IMR-90 (cell line): ENCODE data around the gene PIP5K1C. TPM values are rescaled to one million over a fixed set of nuclear protein-coding genes. Genes with fewer than 3 reads are reported as not detected.

Experiments used
- ATAC-seq: fragments of 200-7000 bp; cut with Tn5 transposase; 2 replicates; pipeline ENCODE4 v1.9.1; 2020; ENCODE audit warnings: low read depth, mild to moderate bottlenecking, moderate library complexity
- BruUV-seq: library from RNA; stranded (reverse); fragments of 400-500 nt; replicated peaks from 2 replicates; lab custom pipeline; 2021; lab: Mats Ljungman, UMichigan
- CTCF ChIA-PET: fragments of 300-600 bp; formaldehyde crosslinking; extraction: SDS; loops from one replicate; lab custom pipeline; 2021; ENCODE audit warnings: antibody characterized with exemption; lab: Yijun Ruan, JAX
- POLR2A ChIA-PET: fragments of 300-600 bp; sonication (Branson Sonifier 250); formaldehyde crosslinking; loops from one replicate; lab custom pipeline; 2022; ENCODE audit warnings: antibody characterized with exemption; ENCODE audit not compliant: unreplicated experiment; lab: Charles Lee
- DNase-seq: peaks from one replicate; pipeline ENCODE4 v3.0.0; 2013
- H2AFZ ChIP-seq: replicated peaks from 2 replicates; pipeline ENCODE3; 2013; ENCODE audit warnings: low read length, mild to moderate bottlenecking; ENCODE audit not compliant: poor library complexity
- H2AK5ac ChIP-seq: 2 replicates; pipeline ENCODE4 v1.6.1; 2013; ENCODE audit warnings: low read depth, low read length, inconsistent platforms
- H2AK9ac ChIP-seq: replicated peaks from 2 replicates; pipeline ENCODE3; 2013; ENCODE audit warnings: mild to moderate bottlenecking, low read depth, low read length, moderate library complexity; ENCODE audit not compliant: poor library complexity
- H2BK120ac ChIP-seq: 2 replicates; pipeline ENCODE4 v1.6.1; 2013; ENCODE audit warnings: low read depth, low read length, inconsistent platforms
- H2BK15ac ChIP-seq: 3 replicates; pipeline ENCODE4 v1.6.1; 2013; ENCODE audit warnings: low read depth, low read length, inconsistent platforms
- H2BK20ac ChIP-seq: 2 replicates; pipeline ENCODE4 v1.6.1; 2013; ENCODE audit warnings: low read depth, mild to moderate bottlenecking, inconsistent platforms, low read length, moderate library complexity
- H2BK5ac ChIP-seq: 2 replicates; pipeline ENCODE4 v1.6.1; 2013; ENCODE audit warnings: mild to moderate bottlenecking, low read depth, low read length, inconsistent platforms; ENCODE audit not compliant: poor library complexity, severe bottlenecking
- H3K14ac ChIP-seq: replicated peaks from 2 replicates; pipeline ENCODE4 v1.6.1; 2013; ENCODE audit warnings: low read depth, low read length, inconsistent platforms
- H3K18ac ChIP-seq: 2 replicates; pipeline ENCODE4 v1.6.1; 2013; ENCODE audit warnings: low read depth, low read length, control low read depth
- H3K23ac ChIP-seq: 2 replicates; pipeline ENCODE4 v1.6.1; 2013; ENCODE audit warnings: low read depth, low read length, inconsistent platforms
- H3K27ac ChIP-seq: 2 replicates; pipeline ENCODE4 v1.5.1; 2013; ENCODE audit warnings: mild to moderate bottlenecking, control low read depth, low read length; ENCODE audit not compliant: insufficient read depth
- H3K27me3 ChIP-seq: 2 replicates; pipeline ENCODE4 v1.6.1; 2013; ENCODE audit warnings: low read length; ENCODE audit not compliant: control insufficient read depth, insufficient read depth
- H3K36me3 ChIP-seq: 2 replicates; pipeline ENCODE4 v1.6.1; 2013; ENCODE audit warnings: low read length, mixed read lengths; ENCODE audit not compliant: control insufficient read depth, insufficient read depth
- H3K4ac ChIP-seq: 2 replicates; pipeline ENCODE4 v1.6.1; 2013; ENCODE audit warnings: low read depth, low read length, inconsistent platforms
- H3K4me1 ChIP-seq: 2 replicates; pipeline ENCODE4 v1.6.1; 2013; ENCODE audit warnings: low read length, mixed read lengths; ENCODE audit not compliant: control insufficient read depth, insufficient read depth
- H3K4me2 ChIP-seq: 2 replicates; pipeline ENCODE4 v1.6.1; 2013; ENCODE audit warnings: low read depth, mild to moderate bottlenecking, control low read depth, low read length, moderate library complexity
- H3K4me3 ChIP-seq: 2 replicates; pipeline ENCODE4 v1.5.1; 2013; ENCODE audit warnings: low read depth, mild to moderate bottlenecking, control low read depth, low read length, moderate library complexity; ENCODE audit not compliant: insufficient read depth
- H3K56ac ChIP-seq: 2 replicates; pipeline ENCODE4 v1.6.1; 2013; ENCODE audit warnings: low read length, inconsistent platforms; ENCODE audit not compliant: insufficient read depth; ENCODE audit errors: extremely low read depth
- H3K79me1 ChIP-seq, 2 experiments: 2 replicates each; pipeline ENCODE4 v1.6.1; 2013; ENCODE audit warnings: low read length in 2 of 2, inconsistent platforms in 1 of 2, low read depth in 1 of 2
- H3K9ac ChIP-seq: 2 replicates; pipeline ENCODE4 v1.6.1; 2013; ENCODE audit warnings: low read depth, low read length, control low read depth
- H3K9me1 ChIP-seq: 2 replicates; pipeline ENCODE4 v1.6.1; 2013; ENCODE audit warnings: low read length, inconsistent platforms; ENCODE audit not compliant: insufficient read depth
- H3K9me3 ChIP-seq: 2 replicates; pipeline ENCODE4 v1.6.1; 2013; ENCODE audit warnings: low read length; ENCODE audit not compliant: control insufficient read depth, insufficient read depth
- H4K20me1 ChIP-seq: 2 replicates; pipeline ENCODE4 v1.6.1; 2013; ENCODE audit warnings: low read length, inconsistent platforms; ENCODE audit not compliant: insufficient read depth
- H4K5ac ChIP-seq: 2 replicates; pipeline ENCODE4 v1.6.1; 2013; ENCODE audit warnings: mild to moderate bottlenecking, low read depth, low read length, control low read depth
- H4K8ac ChIP-seq, 2 experiments: 2 replicates each; pipeline ENCODE4 v1.6.1; 2013; ENCODE audit warnings: low read depth in 2 of 2, low read length in 2 of 2, control low read depth in 1 of 2, inconsistent platforms in 1 of 2
- H4K91ac ChIP-seq: 2 replicates; pipeline ENCODE4 v1.6.1; 2013; ENCODE audit warnings: low read depth, low read length, inconsistent platforms; ENCODE audit not compliant: insufficient read depth
- BHLHE40 ChIP-seq: fragments of 150-350 bp; IDR thresholded peaks from 2 replicates; pipeline ENCODE4 v1.6.1; 2016; ENCODE audit warnings: mild to moderate bottlenecking, low read depth, low read length
- CHD1 ChIP-seq: IDR thresholded peaks from 2 replicates; pipeline ENCODE4 v1.6.1; 2012; ENCODE audit warnings: low read depth, low read length, improper control_type of control experiment
- MAFK ChIP-seq: IDR thresholded peaks from 2 replicates; pipeline ENCODE4 v1.6.1; 2012; ENCODE audit warnings: low read depth, low read length, improper control_type of control experiment
- NFE2L2 ChIP-seq: fragments of 150-350 bp; IDR thresholded peaks from 2 replicates; pipeline ENCODE4 v1.6.1; 2016; ENCODE audit warnings: low read depth, mild to moderate bottlenecking, low read length
- POLR2A ChIP-seq: IDR thresholded peaks from 2 replicates; pipeline ENCODE4 v1.6.1; 2012; ENCODE audit warnings: mild to moderate bottlenecking, low read depth, low read length
- RAD21 ChIP-seq: IDR thresholded peaks from 2 replicates; pipeline ENCODE4 v1.6.1; 2012; ENCODE audit warnings: low read length, improper control_type of control experiment
- RFX5 ChIP-seq: IDR thresholded peaks from 2 replicates; pipeline ENCODE4 v1.8.0; 2012; ENCODE audit warnings: low read depth, mild to moderate bottlenecking, low read length, moderate library complexity
- SMC3 ChIP-seq: fragments of 150-350 bp; IDR thresholded peaks from 2 replicates; pipeline ENCODE4 v1.6.1; 2016; ENCODE audit warnings: low read depth, mild to moderate bottlenecking, antibody characterized with exemption, low read length, moderate library complexity
- USF2 ChIP-seq: fragments of 150-350 bp; IDR thresholded peaks from 2 replicates; pipeline ENCODE4 v1.6.1; 2017; ENCODE audit warnings: mild to moderate bottlenecking, antibody characterized with exemption, low read length, low read depth
- WGBS, 2 experiments: methylation state at CpG; one replicate each; pipeline versions ENCODE4 v1.1.5 to v1.1.7; 2013; ENCODE audit warnings: missing lambda C conversion rate in 2 of 2; ENCODE audit not compliant: insufficient read length in 1 of 2; ENCODE audit errors: extremely low coverage in 2 of 2; 5-methylcytosine and 5-hydroxymethylcytosine counted together
- dilution Hi-C: fragments of 300-500 bp; cut with HindIII; formaldehyde crosslinking; loops from one replicate; pipeline ENCODE4 v1.14.3; 2018; ENCODE audit warnings: low sequenced_read_pairs; ENCODE audit not compliant: unreplicated experiment
- in situ Hi-C: fragments of 300-500 bp; cut with MboI; formaldehyde crosslinking; loops from 3 replicates; pipeline ENCODE4 v1.14.3; 2019; ENCODE audit warnings: low sequenced_read_pairs, inconsistent platforms, mixed read lengths
- intact Hi-C: fragments of 100-400 bp; cut with micrococcal nuclease; formaldehyde crosslinking; loops from 2 replicates; pipeline ENCODE4 v1.10.0; 2022
- polyA plus RNA-seq, 3 experiments: library from polyadenylated mRNA; depleted of rRNA; stranded (reverse); fragments of >200 nt; gene quantifications; 2 replicates each; pipeline ENCODE4 v1.2.3, GENCODE V29; 2012; ENCODE audit warnings: low replicate concordance in 1 of 3
- total RNA-seq: library from RNA; depleted of rRNA; stranded (reverse); fragments of >200 nt; gene quantifications from 2 replicates; pipeline ENCODE4 v1.2.3, GENCODE V29; 2012
- TF ChIP-seq, protein P1 (sequence below): conservative IDR thresholded peaks from 2 replicates; pipeline ENCODE4 v1.5.1; 2012; ENCODE audit warnings: mild to moderate bottlenecking, low read depth, low read length, improper control_type of control experiment

PIP5K1C gene
- total and polyA plus RNA-seq, 2 of the 4 experiments (the other 2 are of a cell fraction): 13.6 to 23.3 TPM

DNA sequence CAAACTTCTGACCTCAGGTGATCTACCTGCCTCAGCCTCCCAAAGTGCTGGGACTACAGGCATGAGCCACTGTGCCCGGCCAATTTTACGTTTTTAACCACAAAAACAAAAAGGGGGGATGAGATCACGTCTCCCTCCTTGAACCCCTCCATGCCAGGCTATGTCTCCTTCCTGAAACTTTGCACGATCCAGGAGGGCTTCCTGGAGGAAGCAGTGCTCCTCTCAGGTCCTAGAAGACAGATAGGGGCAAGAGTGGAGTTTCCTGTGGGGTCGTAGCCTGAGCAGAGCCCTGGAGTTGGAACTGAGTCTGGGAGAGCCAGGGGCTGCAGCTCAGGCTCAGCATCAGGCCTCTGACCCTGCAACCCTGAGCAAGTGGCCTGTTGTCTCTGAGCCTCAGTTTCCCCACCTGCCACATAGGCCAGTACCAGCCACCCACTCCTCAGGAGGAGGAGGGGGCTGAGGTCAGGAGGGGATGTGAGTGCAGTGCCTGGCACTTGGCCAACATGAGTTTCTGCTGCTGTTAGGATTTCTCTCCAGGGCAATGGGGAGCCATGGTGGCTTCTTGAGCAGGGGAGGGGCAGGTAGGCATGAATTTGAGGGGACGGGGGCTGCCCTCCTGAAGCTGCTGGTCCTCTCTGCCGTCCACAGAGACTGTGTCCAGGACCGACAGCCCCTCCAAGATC is 45.2 kb upstream of the PIP5K1C start:
- BruUV-seq: no TSS peak
- Histone ChIP-seq H3K9ac (no peak overlapping the region), H3K23ac (no peak overlapping the region), H3K4me2 (no peak overlapping the region), H3K9me1 (no peaks in the 10 kb centered on the region), H2BK20ac (no peak overlapping the region), H3K4me1 (no peaks in the 10 kb centered on the region), H4K5ac (no peak overlapping the region), H2AK5ac (no peak overlapping the region), H2AFZ (no peak overlapping the region), H3K36me3 (peaks cover 4% of the 10 kb centered on the region; the same call in 1 of the 2 replicates), H2AK9ac (no peak overlapping the region), H4K20me1 (no peaks in the 10 kb centered on the region), H3K14ac (no peak overlapping the region), H3K18ac (no peak overlapping the region), H2BK15ac (no peak overlapping the region), H2BK120ac (no peak overlapping the region), H3K4ac (no peak overlapping the region), H3K9me3 (peaks cover 2% of the 10 kb centered on the region; the same call in 1 of the 2 replicates), H3K27me3 (peaks cover 7% of the 10 kb centered on the region), H3K56ac (no peak overlapping the region; the same call in 1 of the 2 replicates), H4K91ac (no peak overlapping the region), H4K8ac (no peak overlapping the region), H2BK5ac (no peak overlapping the region), H3K27ac (no peak overlapping the region), H3K4me3 (no peak overlapping the region), H3K79me1 (no peaks in the 10 kb centered on the region)
- intact Hi-C loops: no loop called here
- dilution Hi-C loops: no loop called here
- ChIA-PET POLR2A (no interaction called here), CTCF (no interaction called here)
- no peak for TF ChIP-seq USF2
- TF ChIP-seq POLR2A: no peak
- no peak for TF ChIP-seq BHLHE40
- TF ChIP-seq RFX5: no peak
- no peak for TF ChIP-seq CHD1
- TF ChIP-seq, protein P1, sequence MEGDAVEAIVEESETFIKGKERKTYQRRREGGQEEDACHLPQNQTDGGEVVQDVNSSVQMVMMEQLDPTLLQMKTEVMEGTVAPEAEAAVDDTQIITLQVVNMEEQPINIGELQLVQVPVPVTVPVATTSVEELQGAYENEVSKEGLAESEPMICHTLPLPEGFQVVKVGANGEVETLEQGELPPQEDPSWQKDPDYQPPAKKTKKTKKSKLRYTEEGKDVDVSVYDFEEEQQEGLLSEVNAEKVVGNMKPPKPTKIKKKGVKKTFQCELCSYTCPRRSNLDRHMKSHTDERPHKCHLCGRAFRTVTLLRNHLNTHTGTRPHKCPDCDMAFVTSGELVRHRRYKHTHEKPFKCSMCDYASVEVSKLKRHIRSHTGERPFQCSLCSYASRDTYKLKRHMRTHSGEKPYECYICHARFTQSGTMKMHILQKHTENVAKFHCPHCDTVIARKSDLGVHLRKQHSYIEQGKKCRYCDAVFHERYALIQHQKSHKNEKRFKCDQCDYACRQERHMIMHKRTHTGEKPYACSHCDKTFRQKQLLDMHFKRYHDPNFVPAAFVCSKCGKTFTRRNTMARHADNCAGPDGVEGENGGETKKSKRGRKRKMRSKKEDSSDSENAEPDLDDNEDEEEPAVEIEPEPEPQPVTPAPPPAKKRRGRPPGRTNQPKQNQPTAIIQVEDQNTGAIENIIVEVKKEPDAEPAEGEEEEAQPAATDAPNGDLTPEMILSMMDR: no peak
- TF ChIP-seq MAFK: no peak
- no peak for TF ChIP-seq SMC3
- no peak for TF ChIP-seq RAD21
- TF ChIP-seq NFE2L2: no peak
- in situ Hi-C loops: no loop called here
- DNase-seq (no peak), ATAC-seq (no peak)
- WGBS, 2 experiments: 80% methylated on average over 2 of the region's 8 CpGs; no CpG with 5 or more reads in 1 of the 2 experiments
